Right lobe of liver (tissue), 4 donors: ENCODE data around the gene CASP1.

Experiments used
- POLR2A ChIP-seq: fragments of 450-650 bp; IDR thresholded peaks from one replicate; pipeline ENCODE4 v1.6.1; 2017; ENCODE audit warnings: antibody characterized with exemption, mild to moderate bottlenecking
- TF ChIP-seq, protein P1 (sequence below), 4 donors: fragments of 200-600 bp in 3 of 4; fragments of 450-650 bp in 1 of 4; IDR thresholded peaks; one replicate each; pipeline versions ENCODE4 v1.5.1 to v1.8.0; 2016 to 2022; ENCODE audit warnings: antibody characterized with exemption in 4 of 4, mild to moderate bottlenecking in 2 of 4
- donor health status: DM: no; HTN: no; CAD: no.
- donor health status: DM: no; HTN: no; CAD: no.
- donor health status: DM: no; HTN: yes; CAD: no.

DNA sequence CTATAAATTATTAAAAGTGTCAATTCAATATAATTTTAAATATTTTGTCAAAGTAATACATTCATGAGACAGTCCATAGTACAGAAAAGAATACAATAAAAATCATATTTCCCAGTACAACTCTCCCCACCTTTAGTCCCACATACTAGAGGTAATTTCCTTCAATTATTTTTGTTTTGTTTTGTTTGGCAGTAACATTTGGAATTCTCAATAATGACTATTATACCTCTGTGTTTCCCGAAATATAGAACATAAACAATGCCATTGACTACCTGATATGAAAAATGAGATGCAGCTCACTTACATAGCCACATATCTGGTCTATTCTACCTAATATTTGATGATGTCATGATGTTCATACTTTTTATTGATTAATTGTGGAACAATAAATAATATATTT lies 42.2 kb downstream of the CASP1 start:
- TF ChIP-seq, protein P1, sequence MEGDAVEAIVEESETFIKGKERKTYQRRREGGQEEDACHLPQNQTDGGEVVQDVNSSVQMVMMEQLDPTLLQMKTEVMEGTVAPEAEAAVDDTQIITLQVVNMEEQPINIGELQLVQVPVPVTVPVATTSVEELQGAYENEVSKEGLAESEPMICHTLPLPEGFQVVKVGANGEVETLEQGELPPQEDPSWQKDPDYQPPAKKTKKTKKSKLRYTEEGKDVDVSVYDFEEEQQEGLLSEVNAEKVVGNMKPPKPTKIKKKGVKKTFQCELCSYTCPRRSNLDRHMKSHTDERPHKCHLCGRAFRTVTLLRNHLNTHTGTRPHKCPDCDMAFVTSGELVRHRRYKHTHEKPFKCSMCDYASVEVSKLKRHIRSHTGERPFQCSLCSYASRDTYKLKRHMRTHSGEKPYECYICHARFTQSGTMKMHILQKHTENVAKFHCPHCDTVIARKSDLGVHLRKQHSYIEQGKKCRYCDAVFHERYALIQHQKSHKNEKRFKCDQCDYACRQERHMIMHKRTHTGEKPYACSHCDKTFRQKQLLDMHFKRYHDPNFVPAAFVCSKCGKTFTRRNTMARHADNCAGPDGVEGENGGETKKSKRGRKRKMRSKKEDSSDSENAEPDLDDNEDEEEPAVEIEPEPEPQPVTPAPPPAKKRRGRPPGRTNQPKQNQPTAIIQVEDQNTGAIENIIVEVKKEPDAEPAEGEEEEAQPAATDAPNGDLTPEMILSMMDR (IDR thresholded peaks at IDR 0.05) = no peak
- no peak for TF ChIP-seq POLR2A
